ENCODE results near the gene RAP1GAP2. TPM values are rescaled to one million over a fixed set of nuclear protein-coding genes. Genes with fewer than 3 reads are reported as not detected.

The RAP1GAP2 gene
- total RNA-seq, 1 donor from 2014 or later = 22.6 TPM

- no peak overlapping the region for H3K4me3 ChIP-seq
- DNase-seq (ENCODE audit: extremely low spot score in 2 of 2) = no peak
- H3K36me3 ChIP-seq = no peaks in the 10 kb centered on the region
- H3K4me1 ChIP-seq = peaks cover 6% of the 10 kb centered on the region
- no peaks in the 10 kb centered on the region for H3K9me3 ChIP-seq
- TF ChIP-seq POLR2AphosphoS5 (IDR thresholded peaks at IDR 0.05; ENCODE audit: insufficient read depth in 1 of 2, low read depth in 1 of 2) (no peak), POLR2A (IDR thresholded peaks at IDR 0.05) (no peak), CTCF (IDR thresholded peaks at IDR 0.05) (no peak)
- peaks cover 5% of the 10 kb centered on the region for H3K27me3 ChIP-seq
- no peak overlapping the region for H3K27ac ChIP-seq
- intact Hi-C loops (cut with DNase I) = no loop called here
Measured at GRCh38 chr17:2776589-2777241, 19.5 kb upstream of the RAP1GAP2 start.

- H3K27ac ChIP-seq = no peak overlapping the region
- no peak overlapping the region for H3K4me3 ChIP-seq
- H3K36me3 ChIP-seq = no peaks in the 10 kb centered on the region
- intact Hi-C loops (cut with DNase I) = no loop called here
- TF ChIP-seq POLR2AphosphoS5 (IDR thresholded peaks at IDR 0.05; ENCODE audit: insufficient read depth in 1 of 2, low read depth in 1 of 2) (no peak), POLR2A (IDR thresholded peaks at IDR 0.05) (no peak), CTCF (IDR thresholded peaks at IDR 0.05) (no peak)
- DNase-seq (ENCODE audit: extremely low spot score in 2 of 2) = no peak
- no peaks in the 10 kb centered on the region for H3K9me3 ChIP-seq
- peaks cover 5% of the 10 kb centered on the region for H3K27me3 ChIP-seq
- H3K4me1 ChIP-seq = peaks cover 6% of the 10 kb centered on the region
Measured at GRCh38 chr17:2777242-2777867, 18.9 kb upstream of the RAP1GAP2 start.

GRCh38 chr17:2778489-2778888 lies 17.7 kb upstream of the RAP1GAP2 start:
- peaks cover 6% of the 10 kb centered on the region for H3K4me1 ChIP-seq
- intact Hi-C loops (cut with DNase I) = no loop called here
- no peak for DNase-seq (ENCODE audit: extremely low spot score in 2 of 2)
- H3K36me3 ChIP-seq = no peaks in the 10 kb centered on the region
- H3K4me3 ChIP-seq = no peak overlapping the region
- H3K9me3 ChIP-seq = no peaks in the 10 kb centered on the region
- TF ChIP-seq POLR2AphosphoS5 (IDR thresholded peaks at IDR 0.05; ENCODE audit: insufficient read depth in 1 of 2, low read depth in 1 of 2) (no peak), POLR2A (IDR thresholded peaks at IDR 0.05) (no peak), CTCF (IDR thresholded peaks at IDR 0.05) (no peak)
- H3K27me3 ChIP-seq = peaks cover 5% of the 10 kb centered on the region
- no peak overlapping the region for H3K27ac ChIP-seq

GRCh38 chr17:2779545-2779944 lies 16.7 kb upstream of the RAP1GAP2 start:
- no peak for TF ChIP-seq POLR2AphosphoS5 (IDR thresholded peaks at IDR 0.05; ENCODE audit: insufficient read depth in 1 of 2, low read depth in 1 of 2)
- TF ChIP-seq CTCF (IDR thresholded peaks at IDR 0.05) = no peak
- no peak for TF ChIP-seq POLR2A (IDR thresholded peaks at IDR 0.05)
- peaks cover 6% of the 10 kb centered on the region for H3K4me1 ChIP-seq
- H3K9me3 ChIP-seq = no peaks in the 10 kb centered on the region
- peaks cover 5% of the 10 kb centered on the region for H3K27me3 ChIP-seq
- no peak overlapping the region for H3K27ac ChIP-seq
- intact Hi-C loops (cut with DNase I) = no loop called here
- no peak for DNase-seq (ENCODE audit: extremely low spot score in 2 of 2)
- H3K4me3 ChIP-seq = no peak overlapping the region
- H3K36me3 ChIP-seq = no peaks in the 10 kb centered on the region

- Histone ChIP-seq H3K27ac (no peak overlapping the region), H3K4me1 (peaks cover 6% of the 10 kb centered on the region), H3K9me3 (no peaks in the 10 kb centered on the region), H3K27me3 (peaks cover 5% of the 10 kb centered on the region), H3K4me3 (no peak overlapping the region), H3K36me3 (no peaks in the 10 kb centered on the region)
- intact Hi-C loops (cut with DNase I) = no loop called here
- DNase-seq (ENCODE audit: extremely low spot score in 2 of 2) = no peak
- TF ChIP-seq POLR2AphosphoS5 (IDR thresholded peaks at IDR 0.05; ENCODE audit: insufficient read depth in 1 of 2, low read depth in 1 of 2) (no peak), CTCF (IDR thresholded peaks at IDR 0.05) (no peak), POLR2A (IDR thresholded peaks at IDR 0.05) (no peak)
Measured at GRCh38 chr17:2780256-2780655, 16.0 kb upstream of the RAP1GAP2 start.
